B cell (primary cell): ENCODE results near the gene PHF12. TPM values are rescaled to one million over a fixed set of nuclear protein-coding genes. Genes with fewer than 3 reads are reported as not detected.

Experiments used
- ATAC-seq: fragments of 200-7000 bp; cut with Tn5 transposase; one replicate; pipeline ENCODE4 v1.10.0; 2021; ENCODE audit warnings: low read depth, mild to moderate bottlenecking, moderate number of reproducible peaks, moderate library complexity
- CTCF ChIA-PET: fragments of 350-600 bp; sonication (Branson Sonifier 250); formaldehyde crosslinking; loops from one replicate; lab custom pipeline; 2021; ENCODE audit warnings: antibody characterized with exemption, inconsistent platforms; lab: Charles Lee
- POLR2A ChIA-PET: fragments of 350-600 bp; sonication (Branson Sonifier 250); formaldehyde crosslinking; loops from one replicate; lab custom pipeline; 2021; ENCODE audit warnings: antibody characterized with exemption; lab: Charles Lee
- DNase-seq: peaks from one replicate; pipeline ENCODE4 v3.0.0; 2013
- H2AFZ ChIP-seq: 2 replicates; pipeline ENCODE4 v1.6.1; 2012; ENCODE audit warnings: mild to moderate bottlenecking, low read depth, low read length; ENCODE audit not compliant: insufficient read depth, poor library complexity, severe bottlenecking
- H3K27ac ChIP-seq, 2 donors: 1 replicate in 1 of 2; 2 replicates in 1 of 2; pipeline ENCODE4 v1.5.1; 2012 to 2013; ENCODE audit warnings: low read length in 2 of 2, mild to moderate bottlenecking in 2 of 2, moderate library complexity in 1 of 2
- H3K27me3 ChIP-seq, 4 experiments: fragments of 200-600 bp in 1 of 4; sonication (generic) in 1 of 4; replicated peaks in 1 of 4; 1 replicate in 2 of 4; 2 replicates in 2 of 4; pipeline versions ENCODE4 v1.6.1 to v1.7.0; 2013 to 2016; ENCODE audit warnings: low read length in 3 of 4, mild to moderate bottlenecking in 2 of 4, mixed read lengths in 1 of 4, moderate library complexity in 1 of 4; ENCODE audit not compliant: insufficient read depth in 4 of 4, control insufficient read depth in 3 of 4; ENCODE audit errors: control extremely low read depth in 1 of 4
- H3K36me3 ChIP-seq, 2 experiments: replicated peaks in 1 of 2; 1 replicate in 1 of 2; 2 replicates in 1 of 2; pipeline versions ENCODE4 v1.6.1 to v1.7.1; 2013; ENCODE audit warnings: low read length in 1 of 2; ENCODE audit not compliant: insufficient read depth in 2 of 2, control insufficient read depth in 1 of 2; ENCODE audit errors: control extremely low read depth in 1 of 2, extremely low read depth in 1 of 2
- H3K4me1 ChIP-seq, 2 donors: fragments of 200-600 bp in 1 of 2; sonication (generic) in 1 of 2; 1 replicate in 1 of 2; 2 replicates in 1 of 2; pipeline versions ENCODE4 v1.5.1 to v1.6.1; 2013 to 2017; ENCODE audit warnings: low read length in 2 of 2; ENCODE audit not compliant: control insufficient read depth in 2 of 2, insufficient read depth in 2 of 2
- H3K4me2 ChIP-seq: replicated peaks from 2 replicates; pipeline ENCODE3; 2012; ENCODE audit warnings: mild to moderate bottlenecking, low read depth, low read length; ENCODE audit not compliant: poor library complexity, severe bottlenecking
- H3K4me3 ChIP-seq, 5 experiments: fragments of 200-600 bp in 1 of 5; sonication (generic) in 1 of 5; 1 replicate in 3 of 5; 2 replicates in 2 of 5; pipeline versions ENCODE4 v1.5.1 to v1.7.0; 2011 to 2016; ENCODE audit warnings: low read length in 4 of 5, mild to moderate bottlenecking in 4 of 5, low read depth in 2 of 5, control low read depth in 1 of 5, moderate library complexity in 1 of 5; ENCODE audit not compliant: insufficient read depth in 1 of 5; ENCODE audit errors: control extremely low read depth in 1 of 5, extremely low read depth in 1 of 5
- H3K79me2 ChIP-seq: fragments of 200-600 bp; sonication (generic); one replicate; pipeline ENCODE4 v1.6.0; 2016; ENCODE audit warnings: low read length; ENCODE audit not compliant: control insufficient read depth, insufficient read depth
- H3K9ac ChIP-seq: fragments of 200-600 bp; sonication (generic); 2 replicates; pipeline ENCODE4 v1.6.1; 2017; ENCODE audit warnings: mild to moderate bottlenecking, low read length, moderate library complexity
- H3K9me3 ChIP-seq, 3 donors: one replicate each; pipeline versions ENCODE4 v1.6.1 to v1.7.1; 2013; ENCODE audit warnings: low read length in 2 of 3; ENCODE audit not compliant: control insufficient read depth in 2 of 3, insufficient read depth in 1 of 3; ENCODE audit errors: control extremely low read depth in 1 of 3
- H4K20me1 ChIP-seq: 2 replicates; pipeline ENCODE4 v1.6.0; 2012; ENCODE audit warnings: mild to moderate bottlenecking, low read length; ENCODE audit not compliant: insufficient read depth, control insufficient read depth, poor library complexity, severe bottlenecking
- H3K27ac Mint-ChIP-seq: one replicate; pipeline ENCODE4 v1.8.0; 2021; ENCODE audit warnings: mixed read lengths
- H3K27me3 Mint-ChIP-seq: one replicate; pipeline ENCODE4 v1.8.0; 2021; ENCODE audit warnings: mixed read lengths
- H3K4me1 Mint-ChIP-seq: one replicate; pipeline ENCODE4 v1.8.0; 2021; ENCODE audit warnings: mixed read lengths
- H3K4me3 Mint-ChIP-seq: one replicate; pipeline ENCODE4 v1.8.0; 2021; ENCODE audit warnings: mixed read lengths
- H3K9me3 Mint-ChIP-seq: one replicate; pipeline ENCODE4 v1.8.0; 2022; ENCODE audit warnings: mixed read lengths; ENCODE audit not compliant: insufficient read depth
- CTCF ChIP-seq: fragments of 200-600 bp; IDR thresholded peaks from one replicate; pipeline ENCODE4 v1.8.0; 2022; ENCODE audit warnings: antibody characterized with exemption, mild to moderate bottlenecking
- EZH2 ChIP-seq: IDR thresholded peaks from 2 replicates; pipeline ENCODE4 v1.6.1; 2012; ENCODE audit warnings: borderline replicate concordance, low read depth, mild to moderate bottlenecking, moderate library complexity, low read length; ENCODE audit not compliant: insufficient read depth, poor library complexity, severe bottlenecking
- WGBS: methylation state at CpG from one replicate; pipeline ENCODE4 v1.1.5; 2013; ENCODE audit warnings: missing lambda C conversion rate; ENCODE audit not compliant: insufficient coverage; 5-methylcytosine and 5-hydroxymethylcytosine counted together
- intact Hi-C: fragments of 100-400 bp; cut with micrococcal nuclease; formaldehyde crosslinking; loops from one replicate; pipeline ENCODE4 v1.10.0; 2022
- polyA plus RNA-seq: library from polyadenylated mRNA; depleted of rRNA; stranded (reverse); fragments of >200 nt; gene quantifications from 2 replicates; pipeline ENCODE4 v1.2.3, GENCODE V29; 2012
- total RNA-seq, 2 donors: library from RNA; stranded (reverse); fragments of 120-200 nt in 1 of 2; gene quantifications; 1 replicate in 1 of 2; 2 replicates in 1 of 2; pipeline versions ENCODE4 v1.2.3 to v1.2.4, GENCODE V29; 2013 to 2022

PHF12 gene
- total and polyA plus RNA-seq, 2 donors (not counting 1 experiment from before 2014, with no cell fraction given) = 116 to 140 TPM

GRCh38 chr17:28991779-28992178, 40.5 kb upstream of the PHF12 start:
- Histone ChIP-seq H3K4me2 (no peak overlapping the region), H3K4me1 (no peaks in the 10 kb centered on the region), H4K20me1 (no peaks in the 10 kb centered on the region), H3K9me3 (no peaks in the 10 kb centered on the region), H3K4me3 (no peak overlapping the region), H3K27ac (no peak overlapping the region), H2AFZ (no peak overlapping the region), H3K27me3 (peaks cover 0 to 7% (median 0%) of the 10 kb centered on the region in 4 experiments), H3K36me3 (no peaks in the 10 kb centered on the region), H3K9ac (no peak overlapping the region), H3K79me2 (no peaks in the 10 kb centered on the region)
- intact Hi-C loops = no loop called here
- ATAC-seq (no peak), DNase-seq (no peak)
- no peak overlapping the region for H3K4me3 Mint-ChIP-seq
- no peaks in the 10 kb centered on the region for H3K4me1 Mint-ChIP-seq
- ChIA-PET POLR2A (no interaction called here), CTCF (interaction anchor here (1.3 kb wide), 1 partner anchor 125 kb away, joined by 5 read pairs; no protein-coding TSS in a partner anchor)
- WGBS = 80% methylated on average over 8 of the region's 8 CpGs
- no peak overlapping the region for H3K27ac Mint-ChIP-seq
- peaks cover 14% of the 10 kb centered on the region for H3K27me3 Mint-ChIP-seq
- no peaks in the 10 kb centered on the region for H3K9me3 Mint-ChIP-seq
- TF ChIP-seq CTCF (no peak), EZH2 (no peak)

- CTCF ChIA-PET = no interaction called here
- DNase-seq = no peak
Measured at GRCh38 chr17:28989028-28989427, 37.7 kb upstream of the PHF12 start.

More at GRCh38 chr17:28989028-28989427, 37.7 kb upstream of the PHF12 start:
- Histone ChIP-seq H3K79me2 (no peaks in the 10 kb centered on the region), H3K4me3 (no peak overlapping the region), H3K9ac (no peak overlapping the region), H3K4me2 (no peak overlapping the region), H3K36me3 (no peaks in the 10 kb centered on the region), H3K4me1 (no peaks in the 10 kb centered on the region), H3K27ac (no peak overlapping the region), H4K20me1 (no peaks in the 10 kb centered on the region), H2AFZ (no peak overlapping the region), H3K9me3 (no peaks in the 10 kb centered on the region), H3K27me3 (peaks cover 0 to 7% (median 0%) of the 10 kb centered on the region in 4 experiments)
- no peak overlapping the region for H3K27ac Mint-ChIP-seq
- no peaks in the 10 kb centered on the region for H3K4me1 Mint-ChIP-seq
- intact Hi-C loops = no loop called here
- no peak overlapping the region for H3K4me3 Mint-ChIP-seq
- no peak for TF ChIP-seq CTCF
- no peak for TF ChIP-seq EZH2
- no peaks in the 10 kb centered on the region for H3K9me3 Mint-ChIP-seq
- H3K27me3 Mint-ChIP-seq = peaks cover 6% of the 10 kb centered on the region
- POLR2A ChIA-PET = no interaction called here
- no peak for ATAC-seq
